DOHH2 (cell line): Measurements from ENCODE around the gene ZRANB2.

Experiments used
- H3F3A ChIP-seq: fragments of 200-600 bp; sonication (generic), shearing (Covaris generic); 2 replicates; pipeline ENCODE4 v1.6.0; 2016; ENCODE audit warnings: antibody characterized with exemption, mild to moderate bottlenecking; ENCODE audit not compliant: control insufficient read depth, insufficient read depth
- H3K27ac ChIP-seq: fragments of 200-600 bp; sonication (generic); 2 replicates; pipeline ENCODE4 v1.5.1; 2014; ENCODE audit warnings: low read depth, mild to moderate bottlenecking, low read length, moderate library complexity
- H3K27me3 ChIP-seq: fragments of 200-600 bp; sonication (generic); 2 replicates; pipeline ENCODE4 v1.6.1; 2014; ENCODE audit warnings: mild to moderate bottlenecking, low read length, mixed read lengths; ENCODE audit not compliant: control insufficient read depth
- H3K36me3 ChIP-seq: fragments of 200-600 bp; sonication (generic); 2 replicates; pipeline ENCODE4 v1.6.1; 2014; ENCODE audit warnings: mild to moderate bottlenecking, low read length, moderate library complexity, mixed read lengths; ENCODE audit not compliant: control insufficient read depth
- H3K4me1 ChIP-seq: fragments of 200-600 bp; sonication (generic); 2 replicates; pipeline ENCODE4 v1.6.1; 2014; ENCODE audit warnings: mild to moderate bottlenecking, low read length, mixed read lengths; ENCODE audit not compliant: control insufficient read depth
- H3K4me2 ChIP-seq: fragments of 200-600 bp; sonication (generic); 2 replicates; pipeline ENCODE4 v1.6.0; 2014; ENCODE audit warnings: mild to moderate bottlenecking, low read length, moderate library complexity
- H3K4me3 ChIP-seq: fragments of 200-600 bp; sonication (generic); 2 replicates; pipeline ENCODE4 v1.5.1; 2014; ENCODE audit warnings: mild to moderate bottlenecking, low read length, mixed read lengths
- H3K79me2 ChIP-seq: fragments of 200-600 bp; sonication (generic); 2 replicates; pipeline ENCODE4 v1.6.1; 2014; ENCODE audit warnings: mild to moderate bottlenecking, low read length, mixed read lengths; ENCODE audit not compliant: control insufficient read depth
- H3K9me2 ChIP-seq: fragments of 200-600 bp; sonication (generic); replicated peaks from 2 replicates; pipeline ENCODE4 v1.6.1; 2014; ENCODE audit warnings: mild to moderate bottlenecking, low read length, mixed read lengths; ENCODE audit not compliant: control insufficient read depth
- H3K9me3 ChIP-seq: fragments of 200-600 bp; sonication (generic); 2 replicates; pipeline ENCODE4 v1.6.1; 2014; ENCODE audit warnings: antibody characterized with exemption, low read length, mixed read lengths; ENCODE audit not compliant: control insufficient read depth, insufficient read depth
- H4K20me1 ChIP-seq: fragments of 200-600 bp; sonication (generic); 2 replicates; pipeline ENCODE4 v1.6.0; 2014; ENCODE audit warnings: low read depth, mild to moderate bottlenecking, antibody characterized with exemption, low read length, moderate library complexity; ENCODE audit not compliant: control insufficient read depth, insufficient read depth
- EZH2phosphoT487 ChIP-seq: fragments of 200-600 bp; sonication (generic); IDR thresholded peaks from 2 replicates; pipeline ENCODE4 v1.6.1; 2017; ENCODE audit warnings: borderline replicate concordance, mild to moderate bottlenecking, antibody characterized with exemption, low read length, moderate library complexity, mixed read lengths
- TF ChIP-seq, protein P1 (sequence below): fragments of 200-600 bp; sonication (generic); IDR thresholded peaks from one replicate; pipeline ENCODE4 v1.5.1; 2014; ENCODE audit warnings: antibody characterized with exemption, mild to moderate bottlenecking, low read depth, low read length; ENCODE audit not compliant: poor library complexity, severe bottlenecking

ZRANB2 gene

DNA sequence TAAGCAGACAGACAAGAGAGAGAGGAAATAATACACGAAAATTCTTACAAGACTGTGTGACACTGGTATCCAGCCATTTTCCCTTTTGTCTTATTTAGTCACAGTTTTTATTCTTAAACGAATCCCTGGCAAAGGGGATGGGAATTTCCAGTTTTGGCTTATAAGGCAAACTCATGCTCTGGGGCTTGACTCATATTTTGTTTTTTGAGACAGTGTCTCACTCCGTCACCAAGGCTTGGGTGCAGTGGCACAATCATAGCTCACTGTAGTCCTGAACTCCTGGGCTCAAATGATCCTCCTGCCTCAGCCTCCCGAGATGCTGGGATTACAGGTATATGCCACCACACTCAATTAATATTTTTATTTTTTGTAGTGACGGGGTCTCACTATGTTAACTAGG is 65.1 kb downstream of the ZRANB2 start:
- no peaks in the 10 kb centered on the region for H3K36me3 ChIP-seq
- H3K27ac ChIP-seq = no peak overlapping the region
- no peaks in the 10 kb centered on the region for H3K9me3 ChIP-seq
- H3K79me2 ChIP-seq = no peaks in the 10 kb centered on the region
- no peaks in the 10 kb centered on the region for H3K4me1 ChIP-seq
- H4K20me1 ChIP-seq = no peaks in the 10 kb centered on the region
- H3K4me2 ChIP-seq = no peak overlapping the region
- no peaks in the 10 kb centered on the region for H3K27me3 ChIP-seq
- H3F3A ChIP-seq = no peaks in the 10 kb centered on the region
- H3K4me3 ChIP-seq = no peak overlapping the region
- TF ChIP-seq EZH2phosphoT487 = no peak
- TF ChIP-seq, protein P1, sequence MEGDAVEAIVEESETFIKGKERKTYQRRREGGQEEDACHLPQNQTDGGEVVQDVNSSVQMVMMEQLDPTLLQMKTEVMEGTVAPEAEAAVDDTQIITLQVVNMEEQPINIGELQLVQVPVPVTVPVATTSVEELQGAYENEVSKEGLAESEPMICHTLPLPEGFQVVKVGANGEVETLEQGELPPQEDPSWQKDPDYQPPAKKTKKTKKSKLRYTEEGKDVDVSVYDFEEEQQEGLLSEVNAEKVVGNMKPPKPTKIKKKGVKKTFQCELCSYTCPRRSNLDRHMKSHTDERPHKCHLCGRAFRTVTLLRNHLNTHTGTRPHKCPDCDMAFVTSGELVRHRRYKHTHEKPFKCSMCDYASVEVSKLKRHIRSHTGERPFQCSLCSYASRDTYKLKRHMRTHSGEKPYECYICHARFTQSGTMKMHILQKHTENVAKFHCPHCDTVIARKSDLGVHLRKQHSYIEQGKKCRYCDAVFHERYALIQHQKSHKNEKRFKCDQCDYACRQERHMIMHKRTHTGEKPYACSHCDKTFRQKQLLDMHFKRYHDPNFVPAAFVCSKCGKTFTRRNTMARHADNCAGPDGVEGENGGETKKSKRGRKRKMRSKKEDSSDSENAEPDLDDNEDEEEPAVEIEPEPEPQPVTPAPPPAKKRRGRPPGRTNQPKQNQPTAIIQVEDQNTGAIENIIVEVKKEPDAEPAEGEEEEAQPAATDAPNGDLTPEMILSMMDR = no peak
- no peaks in the 10 kb centered on the region for H3K9me2 ChIP-seq

DNA sequence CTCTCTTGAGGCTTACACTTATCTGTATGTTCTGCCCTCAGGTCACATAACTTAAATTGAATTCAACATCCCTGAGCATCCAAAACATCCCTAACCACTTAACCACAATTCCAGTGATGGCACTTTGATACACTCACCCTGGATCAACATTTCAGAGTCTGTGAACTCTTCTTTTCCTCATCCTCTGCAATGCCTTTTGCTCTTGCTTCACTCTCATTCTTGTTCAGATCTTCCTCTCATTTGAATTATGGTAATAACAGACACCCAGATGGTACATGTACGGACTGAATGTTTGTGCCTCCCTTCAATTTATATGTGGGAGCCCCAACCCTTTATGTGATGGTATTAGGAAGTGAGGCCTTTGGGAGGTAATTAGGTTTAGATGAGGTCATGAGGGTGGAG is 66.7 kb downstream of the ZRANB2 start:
- no peaks in the 10 kb centered on the region for H3K9me3 ChIP-seq
- H3K27ac ChIP-seq = no peak overlapping the region
- H3K27me3 ChIP-seq = 0 out of 2 replicates have a peak, but pooled peaks cover 2% of the 10 kb centered on the region
- no peaks in the 10 kb centered on the region for H3F3A ChIP-seq
- H3K9me2 ChIP-seq = no peaks in the 10 kb centered on the region
- no peaks in the 10 kb centered on the region for H3K79me2 ChIP-seq
- TF ChIP-seq EZH2phosphoT487 = no peak
- TF ChIP-seq, protein P1 = no peak
- no peaks in the 10 kb centered on the region for H3K4me1 ChIP-seq
- H4K20me1 ChIP-seq = no peaks in the 10 kb centered on the region
- H3K4me3 ChIP-seq = no peak overlapping the region
- no peak overlapping the region for H3K4me2 ChIP-seq
- H3K36me3 ChIP-seq = no peaks in the 10 kb centered on the region
